ENCODE results near the gene MESP1.

DNA sequence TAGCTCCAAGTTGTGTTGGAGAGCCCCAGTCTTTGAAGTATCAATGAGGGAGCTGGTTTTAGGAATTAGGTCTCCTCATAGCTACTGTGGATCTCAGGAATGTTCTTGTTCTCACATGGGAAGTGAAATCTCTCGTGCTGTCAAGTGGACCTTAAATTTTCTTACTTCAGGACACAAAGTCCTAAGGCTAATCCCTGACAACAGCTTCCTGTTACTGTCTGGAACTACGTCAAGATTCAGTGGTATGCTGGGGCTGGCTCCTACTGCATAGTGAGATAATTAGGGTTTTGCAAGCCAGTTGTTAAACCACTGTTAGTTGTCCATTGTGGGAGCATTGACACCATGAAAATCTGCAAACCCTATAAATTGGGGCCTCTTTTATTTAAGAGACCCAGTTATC lies 22.8 kb downstream of the MESP1 start:
- TF ChIP-seq, protein P1, sequence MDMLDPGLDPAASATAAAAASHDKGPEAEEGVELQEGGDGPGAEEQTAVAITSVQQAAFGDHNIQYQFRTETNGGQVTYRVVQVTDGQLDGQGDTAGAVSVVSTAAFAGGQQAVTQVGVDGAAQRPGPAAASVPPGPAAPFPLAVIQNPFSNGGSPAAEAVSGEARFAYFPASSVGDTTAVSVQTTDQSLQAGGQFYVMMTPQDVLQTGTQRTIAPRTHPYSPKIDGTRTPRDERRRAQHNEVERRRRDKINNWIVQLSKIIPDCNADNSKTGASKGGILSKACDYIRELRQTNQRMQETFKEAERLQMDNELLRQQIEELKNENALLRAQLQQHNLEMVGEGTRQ (IDR thresholded peaks at IDR 0.05; ENCODE audit: low read length), result no peak
- TF ChIP-seq CEBPB (IDR thresholded peaks at IDR 0.05; ENCODE audit: low read depth, low read length), result no peak
- TF ChIP-seq, protein P2, sequence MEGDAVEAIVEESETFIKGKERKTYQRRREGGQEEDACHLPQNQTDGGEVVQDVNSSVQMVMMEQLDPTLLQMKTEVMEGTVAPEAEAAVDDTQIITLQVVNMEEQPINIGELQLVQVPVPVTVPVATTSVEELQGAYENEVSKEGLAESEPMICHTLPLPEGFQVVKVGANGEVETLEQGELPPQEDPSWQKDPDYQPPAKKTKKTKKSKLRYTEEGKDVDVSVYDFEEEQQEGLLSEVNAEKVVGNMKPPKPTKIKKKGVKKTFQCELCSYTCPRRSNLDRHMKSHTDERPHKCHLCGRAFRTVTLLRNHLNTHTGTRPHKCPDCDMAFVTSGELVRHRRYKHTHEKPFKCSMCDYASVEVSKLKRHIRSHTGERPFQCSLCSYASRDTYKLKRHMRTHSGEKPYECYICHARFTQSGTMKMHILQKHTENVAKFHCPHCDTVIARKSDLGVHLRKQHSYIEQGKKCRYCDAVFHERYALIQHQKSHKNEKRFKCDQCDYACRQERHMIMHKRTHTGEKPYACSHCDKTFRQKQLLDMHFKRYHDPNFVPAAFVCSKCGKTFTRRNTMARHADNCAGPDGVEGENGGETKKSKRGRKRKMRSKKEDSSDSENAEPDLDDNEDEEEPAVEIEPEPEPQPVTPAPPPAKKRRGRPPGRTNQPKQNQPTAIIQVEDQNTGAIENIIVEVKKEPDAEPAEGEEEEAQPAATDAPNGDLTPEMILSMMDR (IDR thresholded peaks at IDR 0.05; ENCODE audit: control extremely low read depth in 1 of 3, insufficient read depth in 1 of 3, low read depth in 1 of 3, low read length in 3 of 3), result no peak
